ENCODE results near the gene RPS21. TPM values are rescaled to one million over a fixed set of nuclear protein-coding genes. Genes with fewer than 3 reads are reported as not detected.

The RPS21 gene
- total and polyA plus RNA-seq, 4 donors = 278 to 1,588 (median 439) TPM

DNA sequence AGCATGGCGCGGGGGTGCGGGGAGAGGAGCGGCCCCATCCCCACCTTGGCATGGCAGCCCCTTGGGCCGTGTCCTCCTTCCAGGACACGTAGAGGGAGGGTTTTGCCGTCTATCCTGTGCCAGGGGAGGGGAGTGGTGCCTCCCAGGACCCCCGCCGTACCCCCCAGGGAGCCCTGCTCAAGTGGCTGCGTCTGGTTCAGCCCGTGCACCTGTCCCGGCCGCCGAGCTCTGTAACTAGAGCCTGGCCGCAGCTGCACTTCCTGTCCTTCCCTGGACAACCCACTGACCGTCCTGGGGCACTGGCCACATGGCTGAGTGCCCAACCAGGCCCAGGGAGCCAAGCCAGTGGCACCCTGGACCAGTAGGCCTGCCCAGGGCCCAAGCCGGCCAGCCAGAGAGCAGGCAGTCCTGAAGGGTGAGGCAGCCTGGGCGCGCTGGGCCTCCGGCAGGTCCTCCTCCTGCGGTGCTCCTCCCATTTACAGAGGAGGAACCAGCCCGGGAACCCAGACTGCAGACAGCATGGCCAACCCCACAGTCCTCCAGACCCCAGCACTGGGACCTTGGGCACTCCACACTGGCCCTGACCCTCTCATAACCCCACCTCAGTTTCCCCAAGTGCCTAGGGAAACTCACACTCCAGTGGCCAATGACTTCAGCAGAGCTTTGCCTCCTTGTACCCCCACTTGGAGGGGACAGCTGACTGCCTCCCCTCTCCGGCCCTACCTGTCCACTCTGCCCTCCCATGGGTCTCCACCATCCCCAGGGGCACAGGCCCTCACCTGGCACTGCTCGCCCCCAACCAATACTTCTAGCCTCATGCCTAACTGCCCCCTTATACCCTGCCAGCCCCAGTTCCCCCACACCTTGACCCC lies 28.5 kb upstream of the RPS21 start:
- TF ChIP-seq MAX (IDR thresholded peaks at IDR 0.05) (peak; percentile 51), GABPA (IDR thresholded peaks at IDR 0.05 in 1 of 2, conservative IDR thresholded peaks at IDR 0.05 in 1 of 2) (peak in 1 of 2 donors; percentile 77), NR2F2 (IDR thresholded peaks at IDR 0.05) (no peak), SP1 (IDR thresholded peaks at IDR 0.05) (peak; percentile 75), CTCF (IDR thresholded peaks at IDR 0.05; ENCODE audit: low read depth, low read length, missing input control) (no peak), HNF4A (conservative IDR thresholded peaks at IDR 0.05) (peak; percentile 57 to 79), RAD21 (IDR thresholded peaks at IDR 0.05) (peak in 1 of 2 donors; percentile 62), FOXA1 (IDR thresholded peaks at IDR 0.05) (no peak), JUND (IDR thresholded peaks at IDR 0.05) (no peak), YY1 (IDR thresholded peaks at IDR 0.05) (peak; percentile 67), FOXA2 (IDR thresholded peaks at IDR 0.05) (no peak), RXRA (IDR thresholded peaks at IDR 0.05) (peak; percentile 58 to 75), HNF4G (IDR thresholded peaks at IDR 0.05) (no peak)
- TF ChIP-seq, protein P1, sequence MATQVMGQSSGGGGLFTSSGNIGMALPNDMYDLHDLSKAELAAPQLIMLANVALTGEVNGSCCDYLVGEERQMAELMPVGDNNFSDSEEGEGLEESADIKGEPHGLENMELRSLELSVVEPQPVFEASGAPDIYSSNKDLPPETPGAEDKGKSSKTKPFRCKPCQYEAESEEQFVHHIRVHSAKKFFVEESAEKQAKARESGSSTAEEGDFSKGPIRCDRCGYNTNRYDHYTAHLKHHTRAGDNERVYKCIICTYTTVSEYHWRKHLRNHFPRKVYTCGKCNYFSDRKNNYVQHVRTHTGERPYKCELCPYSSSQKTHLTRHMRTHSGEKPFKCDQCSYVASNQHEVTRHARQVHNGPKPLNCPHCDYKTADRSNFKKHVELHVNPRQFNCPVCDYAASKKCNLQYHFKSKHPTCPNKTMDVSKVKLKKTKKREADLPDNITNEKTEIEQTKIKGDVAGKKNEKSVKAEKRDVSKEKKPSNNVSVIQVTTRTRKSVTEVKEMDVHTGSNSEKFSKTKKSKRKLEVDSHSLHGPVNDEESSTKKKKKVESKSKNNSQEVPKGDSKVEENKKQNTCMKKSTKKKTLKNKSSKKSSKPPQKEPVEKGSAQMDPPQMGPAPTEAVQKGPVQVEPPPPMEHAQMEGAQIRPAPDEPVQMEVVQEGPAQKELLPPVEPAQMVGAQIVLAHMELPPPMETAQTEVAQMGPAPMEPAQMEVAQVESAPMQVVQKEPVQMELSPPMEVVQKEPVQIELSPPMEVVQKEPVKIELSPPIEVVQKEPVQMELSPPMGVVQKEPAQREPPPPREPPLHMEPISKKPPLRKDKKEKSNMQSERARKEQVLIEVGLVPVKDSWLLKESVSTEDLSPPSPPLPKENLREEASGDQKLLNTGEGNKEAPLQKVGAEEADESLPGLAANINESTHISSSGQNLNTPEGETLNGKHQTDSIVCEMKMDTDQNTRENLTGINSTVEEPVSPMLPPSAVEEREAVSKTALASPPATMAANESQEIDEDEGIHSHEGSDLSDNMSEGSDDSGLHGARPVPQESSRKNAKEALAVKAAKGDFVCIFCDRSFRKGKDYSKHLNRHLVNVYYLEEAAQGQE (IDR thresholded peaks at IDR 0.05) = peak; percentile 78
- TF ChIP-seq, protein P2, sequence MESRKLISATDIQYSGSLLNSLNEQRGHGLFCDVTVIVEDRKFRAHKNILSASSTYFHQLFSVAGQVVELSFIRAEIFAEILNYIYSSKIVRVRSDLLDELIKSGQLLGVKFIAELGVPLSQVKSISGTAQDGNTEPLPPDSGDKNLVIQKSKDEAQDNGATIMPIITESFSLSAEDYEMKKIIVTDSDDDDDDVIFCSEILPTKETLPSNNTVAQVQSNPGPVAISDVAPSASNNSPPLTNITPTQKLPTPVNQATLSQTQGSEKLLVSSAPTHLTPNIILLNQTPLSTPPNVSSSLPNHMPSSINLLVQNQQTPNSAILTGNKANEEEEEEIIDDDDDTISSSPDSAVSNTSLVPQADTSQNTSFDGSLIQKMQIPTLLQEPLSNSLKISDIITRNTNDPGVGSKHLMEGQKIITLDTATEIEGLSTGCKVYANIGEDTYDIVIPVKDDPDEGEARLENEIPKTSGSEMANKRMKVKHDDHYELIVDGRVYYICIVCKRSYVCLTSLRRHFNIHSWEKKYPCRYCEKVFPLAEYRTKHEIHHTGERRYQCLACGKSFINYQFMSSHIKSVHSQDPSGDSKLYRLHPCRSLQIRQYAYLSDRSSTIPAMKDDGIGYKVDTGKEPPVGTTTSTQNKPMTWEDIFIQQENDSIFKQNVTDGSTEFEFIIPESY (IDR thresholded peaks at IDR 0.05) = no peak
- Histone ChIP-seq H3K4me3 (ENCODE audit: low read depth in 1 of 3, low read length in 3 of 3) (no peak overlapping the region), H3K27me3 (ENCODE audit: control insufficient read depth in 4 of 4, insufficient read depth in 4 of 4, low read length in 3 of 4) (no peaks in the 10 kb centered on the region), H3K36me3 (ENCODE audit: control insufficient read depth in 4 of 4, insufficient read depth in 3 of 4, low read depth in 1 of 4, low read length in 3 of 4) (peaks cover 0 to 2% (median 0%) of the 10 kb centered on the region in 4 donors), H3K9me3 (ENCODE audit: control insufficient read depth in 4 of 4, low read length in 3 of 4) (no peaks in the 10 kb centered on the region), H3K4me1 (ENCODE audit: control insufficient read depth in 4 of 4, insufficient read depth in 4 of 4, low read length in 3 of 4) (peaks cover 56 to 84% (median 71%) of the 10 kb centered on the region in 4 donors), H3K27ac (ENCODE audit: low read depth in 1 of 2, low read length in 2 of 2) (peak overlapping the region; percentile 82 to 86), H3K9ac (ENCODE audit: low read depth in 1 of 2, low read length in 2 of 2) (no peak overlapping the region)
- WGBS = 35% methylated on average over 24 of the region's 24 CpGs
- peak; percentile 67 for DNase-seq (ENCODE audit: low spot score)

Measured in liver (tissue), 9 donors.